Measurements from ENCODE around the gene MARCHF2. TPM values are rescaled to one million over a fixed set of nuclear protein-coding genes. Genes with fewer than 3 reads are reported as not detected.

Gene MARCHF2
- total RNA-seq, 1 donor from 2014 or later, result 38.1 TPM

- Histone ChIP-seq H3K36me3 (ENCODE audit: control insufficient read depth in 3 of 3, insufficient read depth in 3 of 3, low read length in 3 of 3) (peaks cover 5 to 20% (median 13%) of the 10 kb centered on the region in 3 donors), H3K9ac (ENCODE audit: low read depth in 1 of 3, low read length in 3 of 3) (peak overlapping the region in 1 of 3 donors; percentile 33), H3K27ac (ENCODE audit: low read depth, low read length) (no peak overlapping the region), H3K4me1 (ENCODE audit: control insufficient read depth in 3 of 3, insufficient read depth in 3 of 3, low read length in 3 of 3) (peaks cover 67 to 79% (median 77%) of the 10 kb centered on the region in 3 donors), H3K27me3 (ENCODE audit: control insufficient read depth in 3 of 3, insufficient read depth in 3 of 3, low read length in 3 of 3) (no peaks in the 10 kb centered on the region), H3K4me3 (ENCODE audit: low read length in 3 of 3) (no peak overlapping the region), H3K9me3 (ENCODE audit: control insufficient read depth in 3 of 3, low read length in 3 of 3) (no peaks in the 10 kb centered on the region)
Observed at GRCh38 chr19:8451377-8451776, 38.3 kb downstream of the MARCHF2 start.

GRCh38 chr19:8451885-8452284 lies 38.8 kb downstream of the MARCHF2 start:
- Histone ChIP-seq H3K27ac (ENCODE audit: low read depth, low read length) (no peak overlapping the region), H3K4me1 (ENCODE audit: control insufficient read depth in 3 of 3, insufficient read depth in 3 of 3, low read length in 3 of 3) (peaks cover 68 to 79% (median 77%) of the 10 kb centered on the region in 3 donors), H3K4me3 (ENCODE audit: low read length in 3 of 3) (no peak overlapping the region), H3K9ac (ENCODE audit: low read depth in 1 of 3, low read length in 3 of 3) (no peak overlapping the region), H3K36me3 (ENCODE audit: control insufficient read depth in 3 of 3, insufficient read depth in 3 of 3, low read length in 3 of 3) (peaks cover 8 to 18% (median 8%) of the 10 kb centered on the region in 3 donors), H3K27me3 (ENCODE audit: control insufficient read depth in 3 of 3, insufficient read depth in 3 of 3, low read length in 3 of 3) (no peaks in the 10 kb centered on the region), H3K9me3 (ENCODE audit: control insufficient read depth in 3 of 3, low read length in 3 of 3) (no peaks in the 10 kb centered on the region)

GRCh38 chr19:8452446-8453123 lies 39.5 kb downstream of the MARCHF2 start:
- Histone ChIP-seq H3K27ac (ENCODE audit: low read depth, low read length) (no peak overlapping the region), H3K4me1 (ENCODE audit: control insufficient read depth in 3 of 3, insufficient read depth in 3 of 3, low read length in 3 of 3) (peaks cover 66 to 78% (median 77%) of the 10 kb centered on the region in 3 donors)

GRCh38 chr19:8453616-8454015 lies 40.5 kb downstream of the MARCHF2 start:
- Histone ChIP-seq H3K9ac (ENCODE audit: low read depth in 1 of 3, low read length in 3 of 3) (peak overlapping the region in 1 of 3 donors; percentile 13), H3K4me1 (ENCODE audit: control insufficient read depth in 3 of 3, insufficient read depth in 3 of 3, low read length in 3 of 3) (peaks cover 73 to 82% (median 80%) of the 10 kb centered on the region in 3 donors), H3K27me3 (ENCODE audit: control insufficient read depth in 3 of 3, insufficient read depth in 3 of 3, low read length in 3 of 3) (no peaks in the 10 kb centered on the region), H3K27ac (ENCODE audit: low read depth, low read length) (peak overlapping the region; percentile 11), H3K36me3 (ENCODE audit: control insufficient read depth in 3 of 3, insufficient read depth in 3 of 3, low read length in 3 of 3) (peaks cover 8 to 16% (median 8%) of the 10 kb centered on the region in 3 donors), H3K9me3 (ENCODE audit: control insufficient read depth in 3 of 3, low read length in 3 of 3) (no peaks in the 10 kb centered on the region), H3K4me3 (ENCODE audit: low read length in 3 of 3) (no peak overlapping the region)

More at GRCh38 chr19:8452446-8453123, 39.5 kb downstream of the MARCHF2 start:
- Histone ChIP-seq H3K9ac (ENCODE audit: low read depth in 1 of 3, low read length in 3 of 3) (peak overlapping the region in 1 of 3 donors; percentile 33), H3K9me3 (ENCODE audit: control insufficient read depth in 3 of 3, low read length in 3 of 3) (no peaks in the 10 kb centered on the region), H3K36me3 (ENCODE audit: control insufficient read depth in 3 of 3, insufficient read depth in 3 of 3, low read length in 3 of 3) (peaks cover 8 to 16% (median 8%) of the 10 kb centered on the region in 3 donors), H3K27me3 (ENCODE audit: control insufficient read depth in 3 of 3, insufficient read depth in 3 of 3, low read length in 3 of 3) (no peaks in the 10 kb centered on the region), H3K4me3 (ENCODE audit: low read length in 3 of 3) (peak overlapping the region in 1 of 3 donors; percentile 41)

GRCh38 chr19:8454218-8454617 lies 41.1 kb downstream of the MARCHF2 start:
- Histone ChIP-seq H3K27ac (ENCODE audit: low read depth, low read length) (no peak overlapping the region), H3K36me3 (ENCODE audit: control insufficient read depth in 3 of 3, insufficient read depth in 3 of 3, low read length in 3 of 3) (peaks cover 8 to 16% (median 8%) of the 10 kb centered on the region in 3 donors), H3K4me1 (ENCODE audit: control insufficient read depth in 3 of 3, insufficient read depth in 3 of 3, low read length in 3 of 3) (peaks cover 74 to 83% (median 82%) of the 10 kb centered on the region in 3 donors)

GRCh38 chr19:8455018-8455417 lies 41.9 kb downstream of the MARCHF2 start:
- no peak overlapping the region for H3K27ac ChIP-seq (ENCODE audit: low read depth, low read length)
- peaks cover 78 to 85% (median 84%) of the 10 kb centered on the region in 3 donors for H3K4me1 ChIP-seq (ENCODE audit: control insufficient read depth in 3 of 3, insufficient read depth in 3 of 3, low read length in 3 of 3)
- no peaks in the 10 kb centered on the region for H3K9me3 ChIP-seq (ENCODE audit: control insufficient read depth in 3 of 3, low read length in 3 of 3)
- peaks cover 8 to 16% (median 8%) of the 10 kb centered on the region in 3 donors for H3K36me3 ChIP-seq (ENCODE audit: control insufficient read depth in 3 of 3, insufficient read depth in 3 of 3, low read length in 3 of 3)
- no peak overlapping the region for H3K4me3 ChIP-seq (ENCODE audit: low read length in 3 of 3)
- no peaks in the 10 kb centered on the region for H3K27me3 ChIP-seq (ENCODE audit: control insufficient read depth in 3 of 3, insufficient read depth in 3 of 3, low read length in 3 of 3)
- no peak overlapping the region for H3K9ac ChIP-seq (ENCODE audit: low read depth in 1 of 3, low read length in 3 of 3)

More at GRCh38 chr19:8454218-8454617, 41.1 kb downstream of the MARCHF2 start:
- Histone ChIP-seq H3K9ac (ENCODE audit: low read depth in 1 of 3, low read length in 3 of 3) (no peak overlapping the region), H3K4me3 (ENCODE audit: low read length in 3 of 3) (peak overlapping the region in 1 of 3 donors; percentile 18), H3K9me3 (ENCODE audit: control insufficient read depth in 3 of 3, low read length in 3 of 3) (no peaks in the 10 kb centered on the region), H3K27me3 (ENCODE audit: control insufficient read depth in 3 of 3, insufficient read depth in 3 of 3, low read length in 3 of 3) (no peaks in the 10 kb centered on the region)

- Histone ChIP-seq H3K9ac (ENCODE audit: low read depth in 1 of 3, low read length in 3 of 3) (no peak overlapping the region), H3K4me3 (ENCODE audit: low read length in 3 of 3) (no peak overlapping the region), H3K27ac (ENCODE audit: low read depth, low read length) (no peak overlapping the region), H3K36me3 (ENCODE audit: control insufficient read depth in 3 of 3, insufficient read depth in 3 of 3, low read length in 3 of 3) (peaks cover 8 to 16% (median 8%) of the 10 kb centered on the region in 3 donors), H3K4me1 (ENCODE audit: control insufficient read depth in 3 of 3, insufficient read depth in 3 of 3, low read length in 3 of 3) (peaks cover 85 to 91% (median 90%) of the 10 kb centered on the region in 3 donors), H3K27me3 (ENCODE audit: control insufficient read depth in 3 of 3, insufficient read depth in 3 of 3, low read length in 3 of 3) (no peaks in the 10 kb centered on the region), H3K9me3 (ENCODE audit: control insufficient read depth in 3 of 3, low read length in 3 of 3) (no peaks in the 10 kb centered on the region)
Observed at GRCh38 chr19:8456064-8456463, 43.0 kb downstream of the MARCHF2 start.

GRCh38 chr19:8457209-8457608 lies 44.1 kb downstream of the MARCHF2 start:
- H3K36me3 ChIP-seq (ENCODE audit: control insufficient read depth in 3 of 3, insufficient read depth in 3 of 3, low read length in 3 of 3), result peaks cover 3 to 16% (median 8%) of the 10 kb centered on the region in 3 donors
- H3K27me3 ChIP-seq (ENCODE audit: control insufficient read depth in 3 of 3, insufficient read depth in 3 of 3, low read length in 3 of 3), result no peaks in the 10 kb centered on the region
- H3K27ac ChIP-seq (ENCODE audit: low read depth, low read length), result no peak overlapping the region
- H3K9me3 ChIP-seq (ENCODE audit: control insufficient read depth in 3 of 3, low read length in 3 of 3), result no peaks in the 10 kb centered on the region
- no peak overlapping the region for H3K4me3 ChIP-seq (ENCODE audit: low read length in 3 of 3)
- no peak overlapping the region for H3K9ac ChIP-seq (ENCODE audit: low read depth in 1 of 3, low read length in 3 of 3)
- H3K4me1 ChIP-seq (ENCODE audit: control insufficient read depth in 3 of 3, insufficient read depth in 3 of 3, low read length in 3 of 3), result peaks cover 85 to 90% (median 89%) of the 10 kb centered on the region in 3 donors

GRCh38 chr19:8457827-8458226 lies 44.7 kb downstream of the MARCHF2 start:
- Histone ChIP-seq H3K27me3 (ENCODE audit: control insufficient read depth in 3 of 3, insufficient read depth in 3 of 3, low read length in 3 of 3) (no peaks in the 10 kb centered on the region), H3K4me1 (ENCODE audit: control insufficient read depth in 3 of 3, insufficient read depth in 3 of 3, low read length in 3 of 3) (peaks cover 79 to 90% (median 90%) of the 10 kb centered on the region in 3 donors), H3K9me3 (ENCODE audit: control insufficient read depth in 3 of 3, low read length in 3 of 3) (no peaks in the 10 kb centered on the region), H3K36me3 (ENCODE audit: control insufficient read depth in 3 of 3, insufficient read depth in 3 of 3, low read length in 3 of 3) (peaks cover 3 to 13% (median 8%) of the 10 kb centered on the region in 3 donors), H3K9ac (ENCODE audit: low read depth in 1 of 3, low read length in 3 of 3) (peak overlapping the region in 1 of 3 donors; percentile 24), H3K4me3 (ENCODE audit: low read length in 3 of 3) (no peak overlapping the region), H3K27ac (ENCODE audit: low read depth, low read length) (no peak overlapping the region)

GRCh38 chr19:8458380-8458779 lies 45.3 kb downstream of the MARCHF2 start:
- no peak overlapping the region for H3K9ac ChIP-seq (ENCODE audit: low read depth in 1 of 3, low read length in 3 of 3)
- no peak overlapping the region for H3K4me3 ChIP-seq (ENCODE audit: low read length in 3 of 3)
- H3K27ac ChIP-seq (ENCODE audit: low read depth, low read length), result no peak overlapping the region
- peaks cover 8 to 14% (median 8%) of the 10 kb centered on the region in 3 donors for H3K36me3 ChIP-seq (ENCODE audit: control insufficient read depth in 3 of 3, insufficient read depth in 3 of 3, low read length in 3 of 3)
- H3K4me1 ChIP-seq (ENCODE audit: control insufficient read depth in 3 of 3, insufficient read depth in 3 of 3, low read length in 3 of 3), result peaks cover 78 to 89% (median 89%) of the 10 kb centered on the region in 3 donors
- no peaks in the 10 kb centered on the region for H3K9me3 ChIP-seq (ENCODE audit: control insufficient read depth in 3 of 3, low read length in 3 of 3)
- no peaks in the 10 kb centered on the region for H3K27me3 ChIP-seq (ENCODE audit: control insufficient read depth in 3 of 3, insufficient read depth in 3 of 3, low read length in 3 of 3)

All from skeletal muscle tissue (tissue), 4 donors.